ENCODE measurements around the gene LRFN2.

Gene LRFN2

GRCh38 chr6:40586369-40587201, 579 bp downstream of the LRFN2 start:
- DNase-seq (ENCODE audit: low spot score), result no peak

- no peak for DNase-seq (ENCODE audit: low spot score)
These were observed 1.4 kb downstream of the LRFN2 start for GRCh38 chr6:40585651-40586269.

- no peak for DNase-seq (ENCODE audit: low spot score)
These were observed 1.9 kb downstream of the LRFN2 start for GRCh38 chr6:40585223-40585622.

- no peak for DNase-seq (ENCODE audit: low spot score)
These were observed 2.4 kb downstream of the LRFN2 start for GRCh38 chr6:40584741-40585140.

GRCh38 chr6:40583709-40584108, 3.5 kb downstream of the LRFN2 start:
- DNase-seq (ENCODE audit: low spot score), result no peak

- DNase-seq (ENCODE audit: low spot score), result no peak
These were observed 4.3 kb downstream of the LRFN2 start for GRCh38 chr6:40582892-40583291.

GRCh38 chr6:40579101-40579500, 8.1 kb downstream of the LRFN2 start:
- DNase-seq (ENCODE audit: low spot score), result no peak

- DNase-seq (ENCODE audit: low spot score), result no peak
These were observed 9.5 kb downstream of the LRFN2 start for GRCh38 chr6:40577672-40578071.

- DNase-seq (ENCODE audit: low spot score), result no peak
These were observed 13.9 kb downstream of the LRFN2 start for GRCh38 chr6:40573221-40573620.

- DNase-seq (ENCODE audit: low spot score), result no peak
These were observed 17.8 kb downstream of the LRFN2 start for GRCh38 chr6:40569162-40569910.

- DNase-seq (ENCODE audit: low spot score), result no peak
These were observed 19.0 kb downstream of the LRFN2 start for GRCh38 chr6:40568062-40568708.

- DNase-seq (ENCODE audit: low spot score), result no peak
These were observed 24.1 kb downstream of the LRFN2 start for GRCh38 chr6:40563111-40563510.

- DNase-seq (ENCODE audit: low spot score), result no peak
These were observed 28.1 kb downstream of the LRFN2 start for GRCh38 chr6:40559056-40559455.

GRCh38 chr6:40558102-40558501, 29.1 kb downstream of the LRFN2 start:
- no peak for DNase-seq (ENCODE audit: low spot score)

GRCh38 chr6:40556881-40557280, 30.3 kb downstream of the LRFN2 start:
- no peak for DNase-seq (ENCODE audit: low spot score)

- DNase-seq (ENCODE audit: low spot score), result no peak
These were observed 31.1 kb downstream of the LRFN2 start for GRCh38 chr6:40556023-40556422.

GRCh38 chr6:40555092-40555491, 32.1 kb downstream of the LRFN2 start:
- no peak for DNase-seq (ENCODE audit: low spot score)

- no peak for DNase-seq (ENCODE audit: low spot score)
These were observed 34.2 kb downstream of the LRFN2 start for GRCh38 chr6:40552941-40553340.

GRCh38 chr6:40551966-40552505, 35.1 kb downstream of the LRFN2 start:
- DNase-seq (ENCODE audit: low spot score), result no peak

- DNase-seq (ENCODE audit: low spot score), result peak; percentile 4
These were observed 36.7 kb downstream of the LRFN2 start for GRCh38 chr6:40550202-40551101.

- DNase-seq (ENCODE audit: low spot score), result no peak
These were observed 41.2 kb downstream of the LRFN2 start for GRCh38 chr6:40545954-40546353.
